Immature natural killer cell (primary cell): ENCODE results near the gene FZD4. TPM values are rescaled to one million over a fixed set of nuclear protein-coding genes. Genes with fewer than 3 reads are reported as not detected.
"Not testable (repeated sequence)": the region's sequence is repeated elsewhere in the genome, so short reads cannot be mapped to it uniquely, and the experiment has no call there.

Experiments used
- DNase-seq, 3 donors: peaks; one replicate each; pipeline ENCODE4 v3.0.0; 2022; ENCODE audit warnings: mixed read lengths in 1 of 3
- H3K27ac Mint-ChIP-seq, 6 donors: one replicate each; pipeline ENCODE4 v1.8.0; 2020; ENCODE audit warnings: mixed read lengths in 6 of 6, mild to moderate bottlenecking in 5 of 6, inconsistent platforms in 4 of 6, moderate library complexity in 3 of 6
- H3K27me3 Mint-ChIP-seq, 3 donors: one replicate each; pipeline ENCODE4 v1.8.0; 2020 to 2021; ENCODE audit warnings: low read depth in 3 of 3, mild to moderate bottlenecking in 3 of 3, mixed read lengths in 3 of 3, moderate library complexity in 3 of 3, inconsistent platforms in 1 of 3
- H3K36me3 Mint-ChIP-seq, 3 donors: one replicate each; pipeline ENCODE4 v1.8.0; 2020; ENCODE audit warnings: mixed read lengths in 3 of 3, inconsistent platforms in 2 of 3, mild to moderate bottlenecking in 2 of 3
- H3K4me1 Mint-ChIP-seq, 2 donors: one replicate each; pipeline ENCODE4 v1.8.0; 2020; ENCODE audit warnings: inconsistent platforms in 2 of 2, mild to moderate bottlenecking in 2 of 2, mixed read lengths in 2 of 2, moderate library complexity in 1 of 2
- H3K4me3 Mint-ChIP-seq, 5 donors: one replicate each; pipeline ENCODE4 v1.8.0; 2020; ENCODE audit warnings: mild to moderate bottlenecking in 5 of 5, mixed read lengths in 5 of 5, inconsistent platforms in 3 of 5, moderate library complexity in 3 of 5
- H3K9me3 Mint-ChIP-seq, 6 donors: one replicate each; pipeline ENCODE4 v1.8.0; 2020; ENCODE audit warnings: mild to moderate bottlenecking in 6 of 6, mixed read lengths in 6 of 6, inconsistent platforms in 4 of 6, moderate library complexity in 3 of 6
- polyA plus RNA-seq, 3 donors: library from polyadenylated mRNA; unstranded; fragments of 300-500 nt; fragmentation: Illumina TruSeq; gene quantifications; one replicate each; pipeline ENCODE4 v1.2.3, GENCODE V29; 2021

The FZD4 gene
- polyA plus RNA-seq, 3 donors from 2014 or later: 0.10 TPM; not detected in 2

DNA sequence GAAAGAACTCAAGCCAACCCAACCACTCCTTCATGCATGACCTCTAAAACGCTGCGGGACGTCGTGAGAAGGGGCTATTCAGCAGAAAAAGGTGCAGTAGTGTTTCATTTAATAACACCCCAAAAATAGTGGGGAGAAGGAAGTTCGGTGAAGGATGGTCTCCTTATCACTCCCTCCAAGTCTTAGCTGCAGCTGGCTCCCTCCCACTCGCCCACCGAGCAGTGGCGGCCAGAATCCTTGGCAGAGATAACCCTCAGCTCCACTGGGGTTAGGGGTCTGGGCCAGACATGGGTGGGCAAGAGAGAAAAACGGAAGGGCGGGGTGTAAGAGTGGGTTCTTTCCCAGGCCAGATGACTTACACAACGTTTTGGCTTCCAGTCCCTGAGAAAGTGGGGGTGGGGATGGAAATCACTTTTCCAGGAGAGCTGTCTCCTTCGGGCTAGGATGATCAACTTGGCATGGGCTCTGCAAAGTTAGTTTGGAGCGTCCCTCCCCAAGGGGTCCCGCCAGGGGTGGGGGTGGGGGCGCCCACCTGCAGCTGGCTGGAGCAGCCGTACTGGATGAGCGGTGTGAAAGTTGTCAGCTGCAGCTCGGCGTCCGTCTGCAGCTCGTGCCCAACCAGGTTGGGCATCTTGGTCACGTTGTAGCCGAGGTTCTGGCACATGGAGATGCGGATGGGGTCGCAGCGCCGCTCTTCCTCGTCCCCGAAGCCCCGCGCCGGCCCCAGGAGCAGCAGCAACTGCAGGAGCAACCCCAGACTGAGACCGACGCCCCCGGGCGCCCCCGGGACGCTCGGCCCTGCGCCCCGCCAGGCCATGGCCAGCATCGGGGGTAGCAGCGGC, 705 bp downstream of the FZD4 start:
- Mint-ChIP-seq H3K36me3 (peaks cover 0 to 5% (median 0%) of the 10 kb centered on the region in 3 donors), H3K9me3 (peaks cover 0 to 2% (median 0%) of the 10 kb centered on the region in 6 donors), H3K4me3 (peak overlapping the region; percentile 70 to 86 (median 77)), H3K27ac (no peak overlapping the region), H3K4me1 (peaks cover 10 to 14% of the 10 kb centered on the region in 2 donors), H3K27me3 (peaks cover 4 to 14% (median 8%) of the 10 kb centered on the region in 3 donors)
- no peak for DNase-seq

DNA sequence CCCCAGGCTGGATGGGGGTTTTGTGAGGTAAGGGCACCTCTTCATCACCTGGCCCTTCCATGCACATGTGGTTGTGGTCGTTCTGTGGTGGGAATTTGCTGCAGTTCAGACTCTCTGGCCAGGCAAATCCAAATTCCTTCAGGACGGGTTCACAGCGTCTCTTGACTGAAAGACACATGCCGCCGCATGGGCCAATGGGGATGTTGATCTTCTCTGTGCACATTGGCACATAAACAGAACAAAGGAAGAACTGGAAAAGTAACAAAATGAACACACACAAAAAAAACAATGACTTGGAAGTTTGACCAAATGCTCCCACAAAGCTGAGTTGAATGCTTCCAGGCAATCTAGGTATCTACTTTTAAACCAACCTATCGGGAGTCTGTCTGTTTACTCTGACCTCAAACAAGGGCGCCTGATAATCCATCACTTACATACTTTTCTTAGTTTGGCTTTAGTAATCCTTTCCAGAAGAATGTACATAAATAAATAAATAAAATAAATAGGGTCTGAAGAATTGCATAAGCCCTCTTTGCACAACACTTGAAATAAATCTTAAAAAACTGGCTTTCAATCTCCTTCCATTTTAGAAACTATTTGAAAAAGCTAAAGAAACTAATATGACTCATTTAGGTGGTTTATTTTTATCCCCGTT, 2.8 kb downstream of the FZD4 start:
- Mint-ChIP-seq H3K27me3 (peaks cover 6 to 14% (median 10%) of the 10 kb centered on the region in 3 donors), H3K4me1 (peaks cover 10 to 14% of the 10 kb centered on the region in 2 donors), H3K36me3 (peaks cover 0 to 5% (median 0%) of the 10 kb centered on the region in 3 donors), H3K4me3 (no peak overlapping the region), H3K27ac (no peak overlapping the region), H3K9me3 (peaks cover 0 to 2% (median 0%) of the 10 kb centered on the region in 6 donors)
- no peak for DNase-seq

DNA sequence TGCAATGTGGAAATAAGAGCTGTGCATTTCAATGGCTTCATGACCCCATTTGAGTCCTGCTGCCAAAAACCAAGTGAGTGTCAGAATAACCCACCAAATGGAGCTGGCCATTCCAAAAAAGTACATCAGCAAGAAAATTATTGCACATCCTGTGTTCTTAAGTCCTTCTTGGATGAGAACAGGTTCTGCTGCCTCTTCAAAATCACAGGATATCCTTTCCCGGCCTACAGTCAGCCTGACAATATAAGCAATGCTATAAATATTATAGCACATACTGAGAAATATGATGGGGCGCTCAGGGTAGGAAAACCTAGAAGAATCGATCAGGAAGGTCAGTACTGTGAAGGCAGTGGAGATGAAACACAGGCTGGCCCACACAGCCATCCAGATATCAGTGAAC, 3.5 kb downstream of the FZD4 start:
- no peak for DNase-seq
- Mint-ChIP-seq H3K27me3 (peaks cover 6 to 13% (median 10%) of the 10 kb centered on the region in 3 donors), H3K36me3 (peaks cover 0 to 5% (median 0%) of the 10 kb centered on the region in 3 donors), H3K4me3 (no peak overlapping the region), H3K9me3 (peaks cover 0 to 2% (median 0%) of the 10 kb centered on the region in 6 donors), H3K4me1 (peaks cover 10 to 14% of the 10 kb centered on the region in 2 donors), H3K27ac (no peak overlapping the region)

DNA sequence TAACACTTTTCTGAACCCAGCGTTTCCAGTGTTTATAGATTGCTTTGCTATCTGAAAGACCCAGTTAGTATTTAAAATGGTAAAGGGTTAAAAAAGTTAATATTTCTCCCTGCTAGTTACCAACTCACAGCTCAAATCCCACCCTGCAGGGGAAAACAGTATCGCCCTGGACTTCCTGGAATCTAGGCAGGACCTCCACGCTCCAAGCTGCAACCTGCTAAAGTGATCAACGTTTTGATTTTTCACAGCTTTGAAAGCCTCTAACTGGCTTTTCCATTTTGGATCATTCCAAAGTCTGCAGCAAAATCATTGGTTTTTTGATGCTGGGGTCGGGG, 4.6 kb downstream of the FZD4 start:
- Mint-ChIP-seq H3K4me1 (peaks cover 5 to 7% of the 10 kb centered on the region in 2 donors), H3K27ac (no peak overlapping the region), H3K4me3 (no peak overlapping the region), H3K36me3 (peaks cover 0 to 5% (median 0%) of the 10 kb centered on the region in 3 donors), H3K27me3 (peaks cover 2 to 8% (median 6%) of the 10 kb centered on the region in 3 donors), H3K9me3 (peaks cover 0 to under 1% (median 0%) of the 10 kb centered on the region in 6 donors)
- no peak for DNase-seq

DNA sequence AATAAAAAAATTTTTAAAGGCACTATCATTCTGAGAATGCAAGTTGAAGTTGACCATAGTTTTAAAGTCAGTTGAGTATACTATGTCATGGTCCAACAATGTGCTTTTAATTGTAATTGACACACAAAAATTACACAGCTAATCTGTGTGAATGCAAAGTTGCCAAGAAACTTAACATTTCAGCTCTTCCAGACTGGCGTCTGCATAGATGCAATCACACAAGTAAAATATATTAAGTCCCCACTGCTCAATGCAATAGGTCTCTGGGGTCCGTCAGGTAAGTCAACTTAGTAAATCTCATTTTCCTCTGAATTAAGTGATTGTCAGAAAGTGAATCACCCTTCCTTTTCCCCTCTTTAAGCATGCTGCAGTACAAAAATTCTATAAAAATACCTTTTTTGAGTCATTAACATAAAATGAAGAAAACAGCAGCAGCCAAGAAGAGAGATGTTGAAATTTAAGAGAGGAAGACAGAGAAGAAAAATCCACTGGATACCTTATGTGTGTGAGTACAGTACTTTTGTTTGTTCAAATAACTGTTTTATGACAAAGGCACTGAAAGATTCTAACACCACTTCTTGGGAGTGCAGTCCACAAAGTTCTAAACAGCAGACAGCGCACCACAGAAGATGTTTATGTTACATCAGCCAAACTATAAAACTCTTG, 5.1 kb downstream of the FZD4 start:
- H3K9me3 Mint-ChIP-seq: no peaks in the 10 kb centered on the region
- peaks cover 2 to 8% (median 5%) of the 10 kb centered on the region in 3 donors for H3K27me3 Mint-ChIP-seq

DNA sequence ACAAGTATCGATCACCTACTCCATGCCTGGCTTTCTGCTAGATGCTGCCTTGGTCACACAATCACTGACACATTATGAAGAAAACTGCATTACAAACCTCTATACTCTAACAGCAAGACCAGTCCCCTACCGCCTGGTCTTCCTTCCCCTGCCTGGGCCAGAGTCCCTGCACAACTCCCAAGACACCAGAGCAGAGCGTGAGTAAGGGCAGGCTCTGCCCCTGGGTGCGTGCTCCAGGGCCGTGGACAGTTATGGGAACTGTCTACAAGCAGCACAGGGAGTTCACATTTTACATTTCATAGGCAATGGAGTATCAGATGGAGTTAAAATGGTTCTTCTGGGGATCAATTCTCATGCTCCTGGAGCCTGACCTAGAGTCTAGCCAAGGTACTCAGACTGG, 6.5 kb downstream of the FZD4 start:
- peaks cover 0 to 5% (median 0%) of the 10 kb centered on the region in 3 donors for H3K36me3 Mint-ChIP-seq
- no peak overlapping the region for H3K4me3 Mint-ChIP-seq
- peaks cover 2% of the 10 kb centered on the region in 3 donors for H3K27me3 Mint-ChIP-seq
- no peak overlapping the region for H3K27ac Mint-ChIP-seq
- no peaks in the 10 kb centered on the region for H3K9me3 Mint-ChIP-seq
- no peaks in the 10 kb centered on the region for H3K4me1 Mint-ChIP-seq
- DNase-seq: no peak

More for the DNA sequence above, 5.1 kb downstream of the FZD4 start:
- H3K36me3 Mint-ChIP-seq: peaks cover 0 to 5% (median 0%) of the 10 kb centered on the region in 3 donors
- H3K27ac Mint-ChIP-seq: no peak overlapping the region
- no peak overlapping the region for H3K4me3 Mint-ChIP-seq
- no peak for DNase-seq
- peaks cover 5 to 7% of the 10 kb centered on the region in 2 donors for H3K4me1 Mint-ChIP-seq

DNA sequence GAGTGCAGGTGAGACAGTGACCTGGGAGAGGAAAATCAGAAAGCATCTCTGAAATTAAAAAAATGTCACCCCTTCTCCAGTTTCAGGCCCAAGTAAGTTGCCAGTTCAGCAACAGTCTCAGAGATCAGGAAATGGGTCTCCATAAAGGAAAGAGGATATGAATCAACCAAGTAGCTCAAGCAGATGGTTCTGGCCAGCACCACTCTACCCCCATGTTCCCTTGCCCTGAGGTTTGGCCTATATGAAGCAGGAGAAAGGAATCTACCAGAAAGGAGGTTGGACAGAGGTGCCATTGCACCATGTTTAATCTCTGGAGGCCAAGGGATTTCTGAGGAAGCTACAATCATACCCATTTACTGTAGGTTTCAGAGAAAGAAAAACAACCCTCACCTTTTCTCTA, 7.7 kb downstream of the FZD4 start:
- H3K4me1 Mint-ChIP-seq: no peaks in the 10 kb centered on the region
- H3K9me3 Mint-ChIP-seq: no peaks in the 10 kb centered on the region
- no peak overlapping the region for H3K4me3 Mint-ChIP-seq
- DNase-seq: no peak
- H3K27me3 Mint-ChIP-seq: peaks cover 2% of the 10 kb centered on the region in 3 donors
- peaks cover 0 to 5% (median 0%) of the 10 kb centered on the region in 3 donors for H3K36me3 Mint-ChIP-seq
- no peak overlapping the region for H3K27ac Mint-ChIP-seq

DNA sequence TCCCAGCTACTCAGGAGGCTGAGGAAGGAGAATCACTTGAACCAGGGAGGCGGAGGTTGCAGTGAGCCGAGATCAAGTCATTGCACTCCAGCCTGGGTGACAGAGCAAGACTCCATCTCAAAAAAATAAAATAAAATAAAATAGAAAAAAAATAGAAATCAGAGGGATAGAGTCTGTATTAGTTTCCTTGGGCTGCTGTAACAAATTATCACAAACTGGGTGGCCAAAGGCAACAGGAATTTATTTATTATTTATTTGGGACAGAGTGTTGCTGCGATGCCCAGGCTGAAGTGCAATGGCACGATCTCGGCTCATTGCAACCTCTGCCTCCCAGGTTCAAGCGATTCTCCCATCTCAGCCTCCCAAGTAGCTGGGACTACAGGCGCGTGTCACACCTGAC, 11.7 kb downstream of the FZD4 start:
- H3K27ac Mint-ChIP-seq, DNase-seq, H3K9me3 Mint-ChIP-seq, H3K27me3 Mint-ChIP-seq, H3K36me3 Mint-ChIP-seq, H3K4me3 Mint-ChIP-seq, H3K4me1 Mint-ChIP-seq: not testable (repeated sequence)

DNA sequence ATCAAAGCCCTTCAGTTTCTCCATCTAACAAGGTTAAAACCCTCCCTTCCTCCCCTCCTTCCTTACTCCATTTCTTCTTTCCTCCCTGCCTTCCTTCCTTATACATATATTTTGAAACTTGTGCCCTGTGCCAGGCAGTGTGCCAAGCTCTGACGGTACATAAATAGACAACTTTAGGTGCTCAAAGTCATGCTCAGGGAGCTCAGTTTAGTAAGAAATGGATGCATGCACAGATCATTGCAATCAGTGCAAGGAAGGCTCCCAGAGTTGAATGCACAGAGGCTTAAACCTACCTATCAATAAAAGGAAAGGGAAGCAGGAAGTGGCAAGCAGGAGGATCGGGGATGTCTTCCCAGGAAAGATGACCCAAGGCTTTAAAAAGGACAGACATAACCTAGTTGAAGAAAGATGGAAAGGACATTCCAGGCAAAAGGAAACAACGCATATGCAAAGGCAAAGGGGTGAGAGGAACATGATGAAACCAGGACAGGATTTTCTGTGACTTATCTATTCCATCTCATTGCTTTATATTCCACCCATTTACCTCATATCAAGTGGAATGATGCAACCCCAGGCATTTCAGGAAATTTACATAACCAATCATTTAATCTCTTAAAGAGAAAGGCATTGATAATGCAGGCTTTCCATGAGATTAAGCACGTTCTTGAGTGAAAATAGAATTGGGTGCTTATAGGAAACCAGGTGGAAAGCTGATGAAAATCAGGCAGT, 13.2 kb downstream of the FZD4 start:
- no peak overlapping the region for H3K4me3 Mint-ChIP-seq
- H3K27ac Mint-ChIP-seq: no peak overlapping the region
- H3K36me3 Mint-ChIP-seq: peaks cover 0 to 7% (median 0%) of the 10 kb centered on the region in 3 donors
- H3K4me1 Mint-ChIP-seq: no peaks in the 10 kb centered on the region
- no peak for DNase-seq
- H3K27me3 Mint-ChIP-seq: peaks cover 0 to 2% (median 0%) of the 10 kb centered on the region in 3 donors
- H3K9me3 Mint-ChIP-seq: no peaks in the 10 kb centered on the region

DNA sequence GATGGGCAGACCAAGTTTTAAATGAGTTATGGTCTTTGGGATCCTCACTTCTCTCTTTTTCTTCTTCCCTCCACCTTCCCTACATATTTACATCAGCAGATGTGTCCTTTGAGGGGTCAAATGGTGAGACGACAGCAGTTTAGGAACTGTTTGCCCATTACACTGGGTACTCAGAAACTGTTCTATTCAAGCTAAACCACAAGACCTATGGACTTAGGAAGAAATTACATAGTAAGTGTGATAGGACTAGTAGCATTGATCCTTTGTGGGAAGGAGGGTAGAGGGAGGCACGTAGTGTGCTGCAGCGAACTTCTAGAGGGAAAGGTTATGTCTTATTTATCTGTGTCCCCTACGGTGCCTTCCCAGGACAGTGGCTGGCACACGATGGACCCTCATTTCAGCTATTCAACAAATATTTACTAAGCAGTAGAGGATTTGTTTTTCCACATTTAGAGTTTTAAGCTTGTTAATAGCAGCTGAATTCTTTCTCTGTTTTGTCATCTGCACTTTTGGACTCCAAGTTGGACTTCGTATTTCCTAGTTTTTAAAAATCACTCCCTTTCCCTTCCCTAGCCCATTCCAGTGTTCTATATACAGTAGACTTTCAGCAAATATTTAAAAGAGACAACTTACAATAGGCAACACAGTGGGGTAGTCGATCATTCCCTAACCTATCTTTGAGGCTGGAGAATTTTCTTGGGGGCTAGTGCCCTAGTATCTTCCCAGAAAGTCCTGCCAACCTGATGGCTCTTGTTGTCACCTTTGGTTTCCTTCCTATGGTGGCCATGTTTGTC, 13.9 kb downstream of the FZD4 start:
- no peak overlapping the region for H3K27ac Mint-ChIP-seq
- peaks cover 0 to 7% (median 0%) of the 10 kb centered on the region in 3 donors for H3K36me3 Mint-ChIP-seq
- no peak overlapping the region for H3K4me3 Mint-ChIP-seq
- peaks cover 0 to 2% (median 0%) of the 10 kb centered on the region in 3 donors for H3K27me3 Mint-ChIP-seq
- DNase-seq: no peak
- no peaks in the 10 kb centered on the region for H3K9me3 Mint-ChIP-seq
- H3K4me1 Mint-ChIP-seq: no peaks in the 10 kb centered on the region

DNA sequence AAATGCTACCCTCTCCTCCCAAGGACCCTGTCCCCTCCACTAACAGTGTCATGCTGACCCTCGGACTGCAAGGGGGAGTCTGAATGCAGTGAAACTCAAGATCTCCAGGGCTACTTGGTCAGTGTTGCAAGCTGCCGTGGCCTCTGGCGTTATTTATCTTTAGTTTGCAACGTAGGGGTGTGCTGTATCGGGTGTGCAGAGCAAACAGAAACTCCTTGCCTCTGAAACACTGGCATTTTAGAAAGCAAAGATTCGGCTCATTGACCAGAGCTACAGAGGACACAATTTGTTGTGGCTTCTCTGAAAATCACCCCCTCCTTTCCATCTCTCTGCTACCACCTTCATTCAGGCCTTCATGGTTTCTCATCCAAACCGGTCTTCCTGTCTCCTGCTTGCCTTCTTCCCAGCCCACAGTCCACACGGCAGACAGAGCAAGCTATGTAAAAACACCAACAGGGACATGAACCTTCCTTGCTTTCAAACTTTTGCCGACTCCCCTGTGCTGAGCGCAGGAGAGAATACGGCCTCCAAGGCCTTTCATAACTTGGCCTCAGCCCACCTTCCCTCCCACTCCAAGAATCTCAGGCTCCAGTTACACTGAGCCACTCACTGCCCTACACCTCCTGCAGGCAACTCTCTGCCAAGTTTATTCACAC, 14.9 kb downstream of the FZD4 start:
- no peak overlapping the region for H3K4me3 Mint-ChIP-seq
- no peaks in the 10 kb centered on the region for H3K9me3 Mint-ChIP-seq
- peaks cover 0 to 2% (median 0%) of the 10 kb centered on the region in 3 donors for H3K27me3 Mint-ChIP-seq
- peaks cover 0 to 7% (median 0%) of the 10 kb centered on the region in 3 donors for H3K36me3 Mint-ChIP-seq
- H3K27ac Mint-ChIP-seq: no peak overlapping the region
- no peak for DNase-seq
- no peaks in the 10 kb centered on the region for H3K4me1 Mint-ChIP-seq
